ENCODE measurements around the gene N4BP2. TPM values are rescaled to one million over a fixed set of nuclear protein-coding genes. Genes with fewer than 3 reads are reported as not detected.

N4BP2 gene
- total RNA-seq, 4 donors from 2014 or later, result 7.8 to 23.7 (median 10.3) TPM

- DNase-seq (ENCODE audit: low spot score in 2 of 2), result no peak
- H3K9me3 ChIP-seq, result no peaks in the 10 kb centered on the region
- no peaks in the 10 kb centered on the region for H3K27me3 ChIP-seq
- TF ChIP-seq EP300 (IDR thresholded peaks at IDR 0.05) (no peak), POLR2AphosphoS5 (IDR thresholded peaks at IDR 0.05) (no peak), CTCF (IDR thresholded peaks at IDR 0.05) (no peak), POLR2A (IDR thresholded peaks at IDR 0.05) (no peak)
- H3K4me1 ChIP-seq, result no peaks in the 10 kb centered on the region
- H3K27ac ChIP-seq, result no peak overlapping the region
- 91% methylated on average over 4 of the region's 4 CpGs for WGBS
- H3K4me3 ChIP-seq, result no peak overlapping the region
- H3K36me3 ChIP-seq, result no peaks in the 10 kb centered on the region
These were observed 145.2 kb downstream of the N4BP2 start for GRCh38 chr4:40201898-40202297.

GRCh38 chr4:40202474-40202873 lies 145.8 kb downstream of the N4BP2 start:
- DNase-seq (ENCODE audit: low spot score in 2 of 2), result no peak
- no peak overlapping the region for H3K4me3 ChIP-seq
- H3K4me1 ChIP-seq, result no peaks in the 10 kb centered on the region
- WGBS, result 73% methylated on average over 3 of the region's 3 CpGs
- no peaks in the 10 kb centered on the region for H3K9me3 ChIP-seq
- no peak for TF ChIP-seq CTCF (IDR thresholded peaks at IDR 0.05)
- TF ChIP-seq POLR2A (IDR thresholded peaks at IDR 0.05), result no peak
- TF ChIP-seq POLR2AphosphoS5 (IDR thresholded peaks at IDR 0.05), result no peak
- no peak for TF ChIP-seq EP300 (IDR thresholded peaks at IDR 0.05)
- H3K36me3 ChIP-seq, result no peaks in the 10 kb centered on the region
- no peaks in the 10 kb centered on the region for H3K27me3 ChIP-seq
- H3K27ac ChIP-seq, result no peak overlapping the region

- no peak overlapping the region for H3K27ac ChIP-seq
- 71% methylated on average over 9 of the region's 9 CpGs for WGBS
- no peaks in the 10 kb centered on the region for H3K9me3 ChIP-seq
- no peak overlapping the region for H3K4me3 ChIP-seq
- no peaks in the 10 kb centered on the region for H3K4me1 ChIP-seq
- no peaks in the 10 kb centered on the region for H3K27me3 ChIP-seq
- TF ChIP-seq POLR2AphosphoS5 (IDR thresholded peaks at IDR 0.05) (no peak), CTCF (IDR thresholded peaks at IDR 0.05) (no peak)
- no peaks in the 10 kb centered on the region for H3K36me3 ChIP-seq
- no peak for DNase-seq (ENCODE audit: low spot score in 2 of 2)
These were observed 148.0 kb downstream of the N4BP2 start for GRCh38 chr4:40204507-40205258.

- TF ChIP-seq POLR2A (IDR thresholded peaks at IDR 0.05) (no peak), POLR2AphosphoS5 (IDR thresholded peaks at IDR 0.05) (no peak)
- 64% methylated on average over 6 of the region's 6 CpGs for WGBS
- Histone ChIP-seq H3K36me3 (no peaks in the 10 kb centered on the region), H3K27ac (no peak overlapping the region), H3K27me3 (no peaks in the 10 kb centered on the region), H3K4me1 (no peaks in the 10 kb centered on the region), H3K4me3 (no peak overlapping the region), H3K9me3 (no peaks in the 10 kb centered on the region)
- DNase-seq (ENCODE audit: low spot score in 2 of 2), result no peak
These were observed 148.9 kb downstream of the N4BP2 start for GRCh38 chr4:40205259-40206198.

GRCh38 chr4:40206426-40206825 lies 149.8 kb downstream of the N4BP2 start:
- 62% methylated on average over 2 of the region's 2 CpGs for WGBS
- no peak overlapping the region for H3K4me3 ChIP-seq
- no peak for DNase-seq (ENCODE audit: low spot score in 2 of 2)
- no peaks in the 10 kb centered on the region for H3K4me1 ChIP-seq
- H3K36me3 ChIP-seq, result no peaks in the 10 kb centered on the region
- H3K9me3 ChIP-seq, result no peaks in the 10 kb centered on the region
- no peak overlapping the region for H3K27ac ChIP-seq
- H3K27me3 ChIP-seq, result no peaks in the 10 kb centered on the region
- no peak for TF ChIP-seq POLR2AphosphoS5 (IDR thresholded peaks at IDR 0.05)
- no peak for TF ChIP-seq POLR2A (IDR thresholded peaks at IDR 0.05)
- TF ChIP-seq CTCF (IDR thresholded peaks at IDR 0.05), result no peak
- TF ChIP-seq EP300 (IDR thresholded peaks at IDR 0.05), result no peak

Other genes starting within 250 kb of the N4BP2 start
- 10 to 100 TPM; 52.4 to 89.6 (median 68.9) TPM for gene PDS5A, start 78.9 kb upstream of the N4BP2 start, total RNA-seq
- 1 to 10 TPM in 3 of 4 donors, under 1 TPM in 1; 0.91 to 3.5 (median 1.5) TPM for gene RHOH, start 140.2 kb downstream of the N4BP2 start, total RNA-seq

All from suprapubic skin (tissue), 4 donors.